Right forelimb (tissue), 1 donor: ENCODE data around the gene SPATA32.

Experiments
- DNase-seq: peaks from one replicate; pipeline ENCODE4 v3.0.0-alpha.2; 2018

Gene SPATA32

GRCh38 chr17:45293413-45294211 lies 31.7 kb upstream of the SPATA32 start:
- no peak for DNase-seq

DNA sequence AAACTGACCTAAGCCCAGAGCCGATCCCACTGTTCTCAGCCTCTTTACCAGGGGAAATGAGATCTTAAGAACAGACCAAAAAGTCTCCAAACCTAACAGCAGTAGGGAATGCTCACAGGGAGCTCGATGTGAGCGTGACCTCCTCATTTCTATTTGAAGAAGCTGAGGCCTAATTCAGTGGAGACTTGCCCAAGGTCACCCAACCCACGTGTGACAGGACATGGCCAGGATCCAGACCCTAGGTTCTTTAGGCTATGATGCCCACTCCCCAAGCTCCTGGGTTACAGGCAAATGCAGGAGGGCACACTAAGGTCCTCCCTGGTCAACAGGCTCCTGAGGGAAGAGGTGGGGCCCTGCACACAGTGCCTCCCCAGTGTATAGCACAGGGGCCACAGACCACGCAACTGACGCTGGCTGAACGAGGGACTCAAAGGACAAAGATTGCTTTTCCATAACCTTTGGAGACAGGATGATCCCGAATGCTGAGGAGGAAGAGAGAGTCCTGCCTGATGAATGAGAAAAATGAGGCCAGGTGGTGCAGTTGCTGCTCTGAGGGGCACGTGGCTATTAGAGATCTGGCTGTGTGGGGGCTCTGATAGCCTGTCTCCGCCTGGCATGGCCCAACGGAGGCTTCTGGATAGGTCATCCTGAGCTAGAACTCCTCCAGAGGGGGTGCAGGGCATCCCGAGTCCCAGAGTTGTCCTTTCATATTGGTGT lies 31.0 kb upstream of the SPATA32 start:
- no peak for DNase-seq

DNA sequence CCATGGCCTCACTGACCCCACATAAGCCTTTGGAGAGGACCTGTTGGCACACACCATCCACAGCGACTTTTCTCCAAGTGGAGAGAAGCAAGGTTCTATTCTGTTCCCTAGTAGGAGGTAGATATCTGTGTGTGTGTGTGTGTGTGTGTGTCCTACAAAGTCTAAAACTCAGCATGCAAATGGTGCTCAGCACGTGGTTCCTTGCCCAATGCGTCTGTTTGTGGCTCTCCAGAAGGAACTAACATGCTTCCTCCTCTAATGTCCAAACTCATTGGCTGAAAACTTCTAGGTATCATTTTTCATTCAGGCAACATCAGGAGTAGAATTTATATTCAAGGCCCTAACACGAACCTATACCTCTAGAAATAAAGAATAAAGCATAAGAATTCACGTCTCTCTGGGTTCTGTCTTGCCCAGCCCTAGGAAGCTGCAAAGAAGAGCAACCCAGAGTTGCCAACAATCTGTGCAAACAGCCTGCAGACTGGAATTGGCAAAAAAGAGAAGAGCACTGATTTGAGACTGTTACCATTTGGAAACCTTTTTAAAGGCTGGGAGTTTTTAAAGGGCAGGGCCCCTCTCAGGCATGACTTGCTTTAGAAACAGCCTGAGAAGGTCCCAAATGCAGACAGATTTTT lies 29.4 kb upstream of the SPATA32 start:
- DNase-seq = no peak

GRCh38 chr17:45290269-45290765 lies 28.4 kb upstream of the SPATA32 start:
- DNase-seq = no peak

GRCh38 chr17:45289301-45290268 lies 27.7 kb upstream of the SPATA32 start:
- no peak for DNase-seq

GRCh38 chr17:45288825-45289224 lies 26.9 kb upstream of the SPATA32 start:
- DNase-seq = no peak

GRCh38 chr17:45287526-45288500 lies 25.9 kb upstream of the SPATA32 start:
- no peak for DNase-seq

DNA sequence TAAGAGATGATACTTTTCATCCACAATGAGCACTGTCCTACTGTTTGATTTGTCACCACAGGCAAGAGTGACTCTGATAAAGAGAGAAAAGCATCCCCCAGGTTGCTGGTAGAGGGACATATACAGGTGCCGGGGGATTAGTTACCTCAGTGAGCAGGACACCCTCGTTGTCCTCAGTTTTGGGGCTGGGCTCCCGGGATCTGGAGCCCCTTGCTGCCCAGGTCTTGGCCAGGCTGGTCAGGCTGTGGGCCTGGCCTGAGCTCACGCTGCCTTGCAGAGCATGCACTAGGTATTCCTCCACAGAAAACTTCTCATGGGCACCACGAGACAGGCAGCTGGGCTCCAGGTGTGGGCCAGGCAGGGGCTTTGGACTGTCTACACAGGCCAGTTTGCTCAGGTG lies 24.4 kb upstream of the SPATA32 start:
- no peak for DNase-seq

DNA sequence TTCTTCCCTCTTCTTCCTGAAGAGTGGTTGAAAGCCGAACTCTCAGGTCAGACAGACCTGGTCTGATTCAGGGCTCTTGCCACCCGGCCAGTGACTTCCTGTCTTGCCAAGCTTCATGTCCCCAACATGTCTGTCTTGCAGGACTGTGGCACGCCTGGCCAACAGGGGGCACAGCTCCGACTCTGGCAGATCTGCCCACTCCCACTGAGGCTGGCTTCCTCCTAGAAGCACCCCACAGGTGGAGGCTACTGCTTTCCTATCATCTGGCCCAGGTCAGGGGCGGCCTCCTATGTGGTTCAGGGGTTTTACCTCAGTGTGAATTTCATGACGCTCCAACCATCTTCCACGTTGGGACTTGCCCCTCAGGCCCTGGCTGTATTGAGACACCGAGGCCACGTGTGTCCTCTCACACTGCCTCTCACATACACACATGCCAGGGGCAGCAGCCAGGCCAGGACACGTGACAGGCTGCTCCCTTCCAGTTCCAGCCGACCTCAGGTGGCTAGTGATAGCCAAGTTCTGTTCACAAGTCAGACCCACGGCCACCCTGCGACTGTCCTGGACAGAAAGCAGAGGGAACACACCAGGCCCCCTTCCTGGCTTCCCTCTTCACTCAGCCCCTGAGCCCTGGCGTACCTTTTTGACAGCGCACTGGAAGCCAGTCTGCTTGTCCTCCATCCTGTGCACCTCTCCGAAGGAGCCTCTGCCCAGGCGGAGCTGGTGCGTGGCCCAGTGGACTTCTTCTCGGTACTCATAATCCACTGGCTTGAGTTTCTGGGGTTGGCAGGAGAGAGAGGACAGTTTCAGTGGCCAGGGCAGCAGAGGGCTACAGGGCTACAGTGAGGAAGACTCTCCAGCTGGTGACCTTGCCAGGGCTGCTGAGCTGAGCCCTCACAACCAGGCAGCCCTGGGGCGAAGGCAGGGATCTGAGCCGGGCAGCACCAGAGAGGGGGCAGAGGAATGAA lies 22.6 kb upstream of the SPATA32 start:
- DNase-seq = no peak

DNA sequence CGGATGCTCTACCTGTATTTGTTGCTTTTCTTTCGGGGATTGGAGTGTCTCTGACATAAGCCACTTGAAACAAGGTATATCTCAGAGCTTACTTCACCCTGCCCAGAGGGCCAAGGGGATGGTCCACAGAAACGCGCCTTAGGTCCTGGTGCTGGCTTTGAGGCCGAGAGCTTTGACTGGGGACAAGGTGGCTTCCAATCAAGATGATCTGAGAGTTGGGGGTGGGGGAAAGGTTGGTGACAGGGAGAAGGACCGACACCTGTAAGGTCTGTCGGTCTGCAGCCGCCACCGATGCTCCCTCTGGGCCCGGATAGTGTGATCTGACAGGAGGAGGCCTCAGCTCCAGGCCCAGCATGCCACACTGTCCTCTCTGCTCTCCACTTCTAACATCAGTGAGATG lies 21.8 kb upstream of the SPATA32 start:
- DNase-seq = no peak

GRCh38 chr17:45282683-45283644 lies 21.1 kb upstream of the SPATA32 start:
- DNase-seq = no peak

DNA sequence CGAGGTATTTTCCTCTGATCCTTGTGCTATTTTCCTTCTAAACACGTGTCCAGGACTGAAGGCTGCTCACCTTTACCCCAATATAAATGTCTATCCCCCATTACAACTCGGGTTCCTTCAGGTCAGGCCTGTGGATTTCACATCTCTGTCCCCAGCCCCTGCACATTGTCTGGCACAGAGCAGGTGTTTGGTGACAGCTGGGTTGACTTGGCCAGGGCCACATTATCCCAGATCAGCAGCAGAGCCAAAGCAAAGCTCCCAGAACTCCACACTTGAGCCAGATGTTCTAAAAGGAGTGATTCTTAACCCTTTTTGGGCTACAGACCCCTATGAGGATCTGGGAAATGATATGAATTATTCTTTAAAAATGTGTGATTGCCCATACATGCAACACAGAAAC lies 18.0 kb upstream of the SPATA32 start:
- DNase-seq = no peak

DNA sequence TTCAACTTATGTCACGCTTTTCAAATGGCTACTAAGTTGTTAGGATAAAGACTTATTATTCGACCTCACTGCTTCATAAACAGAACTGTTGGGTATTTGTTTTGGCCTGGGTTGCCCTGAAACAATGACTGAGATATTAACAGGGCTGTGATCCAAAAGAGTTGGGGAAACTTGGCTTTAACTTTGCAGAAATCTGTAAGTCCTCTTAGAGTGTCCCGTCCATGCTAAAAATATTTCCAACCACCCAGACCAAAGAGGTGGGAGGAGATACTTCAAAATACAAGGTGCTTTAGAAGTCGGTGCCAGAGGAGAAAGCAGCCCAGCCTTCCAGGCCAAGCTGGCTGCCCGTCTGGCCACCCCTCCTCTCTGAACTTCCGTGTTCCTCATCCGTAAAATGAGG lies 16.1 kb upstream of the SPATA32 start:
- no peak for DNase-seq

- peak; percentile 88 for DNase-seq
These were observed 15.4 kb upstream of the SPATA32 start for GRCh38 chr17:45277216-45277849.

DNA sequence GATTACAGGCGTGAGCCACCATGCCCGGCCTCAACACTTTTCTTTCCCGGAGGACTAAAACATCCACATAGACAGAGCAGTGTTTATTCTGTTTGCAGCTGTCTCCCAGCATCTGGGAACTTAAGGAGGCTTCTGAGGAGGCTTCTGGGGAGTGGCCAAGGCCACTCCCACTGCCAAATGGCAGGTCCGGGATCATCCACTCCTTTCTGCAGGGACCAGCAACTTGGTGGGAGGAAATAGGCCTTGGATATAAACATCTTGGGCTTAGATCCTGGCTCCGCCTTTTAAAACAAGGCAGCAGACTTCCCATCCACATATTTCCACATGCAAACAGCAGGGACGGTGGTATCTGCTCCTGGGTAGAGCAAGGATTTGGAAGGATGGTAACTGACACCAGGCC lies 14.1 kb upstream of the SPATA32 start:
- no peak for DNase-seq

DNA sequence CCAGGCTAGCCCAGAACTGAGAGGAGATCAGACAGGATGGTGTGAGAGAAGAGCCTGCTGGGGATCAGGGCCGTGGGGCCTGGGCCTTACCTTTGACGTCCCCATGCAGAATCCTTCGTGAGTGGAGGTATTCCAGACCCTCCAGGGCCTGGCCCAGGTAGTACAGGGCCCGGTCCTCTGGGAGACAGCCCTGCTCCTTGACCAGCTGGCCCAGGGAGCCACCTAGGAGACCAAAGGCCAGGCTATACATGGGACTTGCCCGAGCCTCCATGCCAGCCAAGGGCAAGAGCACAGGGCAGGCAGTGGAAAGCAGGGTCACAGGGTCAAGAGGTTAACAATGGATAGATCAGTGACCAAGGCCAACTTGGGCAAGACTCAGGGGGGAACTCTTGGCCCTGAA lies 12.1 kb upstream of the SPATA32 start:
- no peak for DNase-seq

- DNase-seq = no peak
These were observed 11.7 kb upstream of the SPATA32 start for GRCh38 chr17:45273551-45273957.

DNA sequence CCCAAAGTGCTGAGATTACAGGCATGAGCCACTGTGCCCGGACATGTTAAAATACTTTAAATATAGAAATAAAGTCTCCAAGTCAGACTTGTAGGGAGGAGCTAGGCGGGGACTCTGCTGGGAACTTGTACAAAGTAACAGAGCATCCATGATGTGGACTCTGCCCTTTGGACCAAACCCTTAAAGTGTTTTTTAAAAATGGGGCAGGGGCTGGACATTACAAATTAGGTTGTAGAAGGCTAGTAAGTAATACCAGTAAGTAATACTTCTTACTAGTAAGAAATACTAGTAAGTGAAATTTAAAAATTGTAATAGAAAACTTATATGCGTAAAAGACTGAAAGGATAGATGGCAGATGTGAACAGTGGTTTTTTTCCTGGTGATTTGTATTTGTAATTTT lies 9.7 kb upstream of the SPATA32 start:
- DNase-seq = no peak
